SK-N-SH (cell line): Measurements from ENCODE around the gene TRIM42.

ENCODE experiments used
- CHD2 ChIP-seq: fragments of 150-350 bp; IDR thresholded peaks from 2 replicates; pipeline ENCODE4 v1.6.1; 2018; ENCODE audit warnings: low read length; ENCODE audit not compliant: partially characterized antibody
- CTCF ChIP-seq: fragments of 200-600 bp; sonication (generic); IDR thresholded peaks from 2 replicates; pipeline ENCODE4 v1.6.1; 2017; ENCODE audit warnings: antibody characterized with exemption, mild to moderate bottlenecking, moderate library complexity
- FOSL2 ChIP-seq: IDR thresholded peaks from 2 replicates; pipeline ENCODE4 v1.4.0; 2012; ENCODE audit warnings: low read depth, mild to moderate bottlenecking, moderate library complexity, borderline replicate concordance
- FOXM1 ChIP-seq: IDR thresholded peaks from 2 replicates; pipeline ENCODE4 v1.4.0; 2012; ENCODE audit warnings: low read depth, mild to moderate bottlenecking
- GABPA ChIP-seq: IDR thresholded peaks from 2 replicates; pipeline ENCODE4 v1.4.0; 2012; ENCODE audit warnings: low read depth, mild to moderate bottlenecking
- JUND ChIP-seq: IDR thresholded peaks from 2 replicates; pipeline ENCODE4 v1.4.0; 2012
- RCOR1 ChIP-seq: fragments of 150-350 bp; IDR thresholded peaks from 2 replicates; pipeline ENCODE4 v1.6.1; 2017; ENCODE audit warnings: antibody characterized with exemption, low read length
- REST ChIP-seq: IDR thresholded peaks from 2 replicates; pipeline ENCODE4 v1.6.1; 2012; ENCODE audit warnings: mild to moderate bottlenecking, low read depth, low read length, moderate library complexity
- RFX5 ChIP-seq: IDR thresholded peaks from 2 replicates; pipeline ENCODE4 v1.6.1; 2012; ENCODE audit warnings: mild to moderate bottlenecking, improper control_type of control experiment, low read length
- RXRA ChIP-seq: IDR thresholded peaks from 2 replicates; pipeline ENCODE4 v1.4.0; 2012; ENCODE audit warnings: low read depth, mild to moderate bottlenecking, borderline replicate concordance
- TAF1 ChIP-seq: IDR thresholded peaks from 2 replicates; pipeline ENCODE4 v1.6.1; 2012; ENCODE audit warnings: low read depth, mild to moderate bottlenecking, low read length, moderate library complexity, borderline replicate concordance
- TF ChIP-seq, protein P1 (sequence below): IDR thresholded peaks from 2 replicates; pipeline ENCODE4; 2012
- TF ChIP-seq, protein P2 (sequence below): IDR thresholded peaks from 2 replicates; pipeline ENCODE4 v1.4.0; 2012; ENCODE audit warnings: low read depth, borderline replicate concordance
- TF ChIP-seq, protein P3 (sequence below): fragments of 150-350 bp; IDR thresholded peaks from 2 replicates; pipeline ENCODE4 v1.6.1; 2016; ENCODE audit warnings: mild to moderate bottlenecking, low read depth, low read length

DNA sequence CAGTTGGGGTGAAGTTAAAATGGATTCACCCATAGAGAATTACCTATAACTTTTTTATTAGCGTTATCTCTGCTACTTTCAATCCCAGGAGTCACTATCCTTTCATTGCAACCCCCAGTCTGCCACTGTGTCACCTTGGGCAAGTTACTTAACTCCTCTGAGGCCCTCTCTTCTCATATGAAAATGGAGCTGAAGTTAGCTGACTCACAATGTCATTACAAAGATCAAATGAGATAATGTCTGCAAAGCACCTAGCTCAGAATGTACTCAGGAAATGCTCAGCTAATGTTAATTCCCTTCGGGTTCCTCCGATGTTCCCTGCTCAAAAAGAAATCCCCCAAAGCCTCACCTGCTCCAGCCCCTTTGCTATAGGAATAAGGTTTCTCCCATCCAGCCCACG is 50.0 kb downstream of the TRIM42 start:
- no peak for TF ChIP-seq REST
- no peak for TF ChIP-seq CTCF
- TF ChIP-seq FOXM1, result no peak
- TF ChIP-seq, protein P1, sequence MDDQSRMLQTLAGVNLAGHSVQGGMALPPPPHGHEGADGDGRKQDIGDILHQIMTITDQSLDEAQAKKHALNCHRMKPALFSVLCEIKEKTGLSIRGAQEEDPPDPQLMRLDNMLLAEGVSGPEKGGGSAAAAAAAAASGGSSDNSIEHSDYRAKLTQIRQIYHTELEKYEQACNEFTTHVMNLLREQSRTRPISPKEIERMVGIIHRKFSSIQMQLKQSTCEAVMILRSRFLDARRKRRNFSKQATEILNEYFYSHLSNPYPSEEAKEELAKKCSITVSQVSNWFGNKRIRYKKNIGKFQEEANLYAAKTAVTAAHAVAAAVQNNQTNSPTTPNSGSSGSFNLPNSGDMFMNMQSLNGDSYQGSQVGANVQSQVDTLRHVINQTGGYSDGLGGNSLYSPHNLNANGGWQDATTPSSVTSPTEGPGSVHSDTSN, result no peak
- TF ChIP-seq TAF1, result no peak
- TF ChIP-seq JUND, result no peak
- TF ChIP-seq CHD2, result no peak
- no peak for TF ChIP-seq FOSL2
- no peak for TF ChIP-seq RCOR1
- TF ChIP-seq RFX5, result no peak
- TF ChIP-seq, protein P2, sequence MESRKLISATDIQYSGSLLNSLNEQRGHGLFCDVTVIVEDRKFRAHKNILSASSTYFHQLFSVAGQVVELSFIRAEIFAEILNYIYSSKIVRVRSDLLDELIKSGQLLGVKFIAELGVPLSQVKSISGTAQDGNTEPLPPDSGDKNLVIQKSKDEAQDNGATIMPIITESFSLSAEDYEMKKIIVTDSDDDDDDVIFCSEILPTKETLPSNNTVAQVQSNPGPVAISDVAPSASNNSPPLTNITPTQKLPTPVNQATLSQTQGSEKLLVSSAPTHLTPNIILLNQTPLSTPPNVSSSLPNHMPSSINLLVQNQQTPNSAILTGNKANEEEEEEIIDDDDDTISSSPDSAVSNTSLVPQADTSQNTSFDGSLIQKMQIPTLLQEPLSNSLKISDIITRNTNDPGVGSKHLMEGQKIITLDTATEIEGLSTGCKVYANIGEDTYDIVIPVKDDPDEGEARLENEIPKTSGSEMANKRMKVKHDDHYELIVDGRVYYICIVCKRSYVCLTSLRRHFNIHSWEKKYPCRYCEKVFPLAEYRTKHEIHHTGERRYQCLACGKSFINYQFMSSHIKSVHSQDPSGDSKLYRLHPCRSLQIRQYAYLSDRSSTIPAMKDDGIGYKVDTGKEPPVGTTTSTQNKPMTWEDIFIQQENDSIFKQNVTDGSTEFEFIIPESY, result no peak
- TF ChIP-seq RXRA, result no peak
- TF ChIP-seq GABPA, result no peak
- TF ChIP-seq, protein P3, sequence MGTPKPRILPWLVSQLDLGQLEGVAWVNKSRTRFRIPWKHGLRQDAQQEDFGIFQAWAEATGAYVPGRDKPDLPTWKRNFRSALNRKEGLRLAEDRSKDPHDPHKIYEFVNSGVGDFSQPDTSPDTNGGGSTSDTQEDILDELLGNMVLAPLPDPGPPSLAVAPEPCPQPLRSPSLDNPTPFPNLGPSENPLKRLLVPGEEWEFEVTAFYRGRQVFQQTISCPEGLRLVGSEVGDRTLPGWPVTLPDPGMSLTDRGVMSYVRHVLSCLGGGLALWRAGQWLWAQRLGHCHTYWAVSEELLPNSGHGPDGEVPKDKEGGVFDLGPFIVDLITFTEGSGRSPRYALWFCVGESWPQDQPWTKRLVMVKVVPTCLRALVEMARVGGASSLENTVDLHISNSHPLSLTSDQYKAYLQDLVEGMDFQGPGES, result no peak
